HL-60 (cell line): ENCODE data around the gene LAMTOR1.

ENCODE experiments used
- POLR2AphosphoS5 ChIP-seq: IDR thresholded peaks from 2 replicates; pipeline ENCODE4 v1.6.1; 2012; ENCODE audit warnings: low read depth
- TF ChIP-seq, protein P1 (sequence below): IDR thresholded peaks from one replicate; pipeline ENCODE4 v1.5.1; 2011; ENCODE audit warnings: low read length, control low read depth, inconsistent platforms; ENCODE audit not compliant: insufficient read depth

DNA sequence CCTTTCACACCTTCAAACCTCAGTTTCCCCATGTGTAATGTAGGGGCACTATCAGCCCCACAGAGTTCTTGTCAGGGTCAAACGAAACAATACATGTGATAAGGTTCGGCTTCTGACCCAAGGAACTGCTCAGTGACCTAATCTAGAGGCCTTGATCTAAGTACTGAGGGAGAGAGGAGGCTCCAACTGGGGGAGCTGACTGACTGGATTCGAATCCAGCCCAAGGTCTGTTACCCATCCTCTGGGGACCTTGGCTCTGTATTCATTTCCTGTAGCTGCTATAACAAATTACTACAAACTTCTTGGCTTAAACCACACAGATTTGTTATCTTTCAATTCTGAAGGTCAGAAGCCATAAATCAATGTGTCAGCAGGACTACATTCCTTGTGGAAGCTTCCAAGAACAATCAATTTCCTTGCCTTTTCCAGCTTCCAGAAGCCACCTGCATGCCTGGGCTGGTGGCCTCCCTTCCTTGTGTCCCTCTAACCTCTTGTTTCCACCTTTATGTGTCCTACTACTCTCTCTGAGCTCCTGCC lies 20.1 kb upstream of the LAMTOR1 start:
- TF ChIP-seq, protein P1, sequence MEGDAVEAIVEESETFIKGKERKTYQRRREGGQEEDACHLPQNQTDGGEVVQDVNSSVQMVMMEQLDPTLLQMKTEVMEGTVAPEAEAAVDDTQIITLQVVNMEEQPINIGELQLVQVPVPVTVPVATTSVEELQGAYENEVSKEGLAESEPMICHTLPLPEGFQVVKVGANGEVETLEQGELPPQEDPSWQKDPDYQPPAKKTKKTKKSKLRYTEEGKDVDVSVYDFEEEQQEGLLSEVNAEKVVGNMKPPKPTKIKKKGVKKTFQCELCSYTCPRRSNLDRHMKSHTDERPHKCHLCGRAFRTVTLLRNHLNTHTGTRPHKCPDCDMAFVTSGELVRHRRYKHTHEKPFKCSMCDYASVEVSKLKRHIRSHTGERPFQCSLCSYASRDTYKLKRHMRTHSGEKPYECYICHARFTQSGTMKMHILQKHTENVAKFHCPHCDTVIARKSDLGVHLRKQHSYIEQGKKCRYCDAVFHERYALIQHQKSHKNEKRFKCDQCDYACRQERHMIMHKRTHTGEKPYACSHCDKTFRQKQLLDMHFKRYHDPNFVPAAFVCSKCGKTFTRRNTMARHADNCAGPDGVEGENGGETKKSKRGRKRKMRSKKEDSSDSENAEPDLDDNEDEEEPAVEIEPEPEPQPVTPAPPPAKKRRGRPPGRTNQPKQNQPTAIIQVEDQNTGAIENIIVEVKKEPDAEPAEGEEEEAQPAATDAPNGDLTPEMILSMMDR: no peak
- TF ChIP-seq POLR2AphosphoS5: no peak
